ENCODE measurements around the gene NME7. TPM values are rescaled to one million over a fixed set of nuclear protein-coding genes. Genes with fewer than 3 reads are reported as not detected.

Gene NME7
- total RNA-seq, 1 donor, result 4.0 TPM

DNA sequence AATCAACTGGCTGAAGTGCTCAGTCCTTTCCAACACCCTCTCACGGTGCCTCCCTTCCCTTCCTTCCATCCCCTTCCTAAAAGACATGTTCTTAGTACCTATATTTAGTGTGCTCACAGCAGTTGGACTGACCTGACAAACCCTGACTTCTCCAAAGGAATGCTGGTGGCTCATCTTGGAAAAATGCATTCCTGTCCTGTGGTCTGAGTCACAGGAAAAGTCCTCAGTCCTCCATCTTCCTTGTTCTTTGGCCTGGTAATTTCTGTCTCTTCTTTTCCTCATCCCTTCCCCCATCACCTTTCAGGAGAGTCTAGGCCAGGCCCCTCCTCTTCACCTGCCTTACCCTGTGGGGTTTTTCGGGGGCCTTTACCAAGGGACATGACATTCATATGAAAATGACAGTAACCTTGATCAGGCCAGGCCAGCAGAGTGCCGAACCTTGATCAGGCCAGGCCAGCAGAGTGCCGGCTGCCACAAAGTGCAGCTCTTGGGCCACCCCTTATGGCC lies 253.9 kb downstream of the NME7 start:
- H3K9me3 ChIP-seq (ENCODE audit: low read depth, low read length), result no peaks in the 10 kb centered on the region
- H3K4me1 ChIP-seq (ENCODE audit: insufficient read depth, low read length), result peaks cover 54% of the 10 kb centered on the region
- H3K4me3 ChIP-seq (ENCODE audit: low read length), result no peak overlapping the region
- no peaks in the 10 kb centered on the region for H3K27me3 ChIP-seq (ENCODE audit: insufficient read depth, low read length)

GRCh38 chr1:169112241-169112640 lies 255.4 kb downstream of the NME7 start:
- H3K4me3 ChIP-seq (ENCODE audit: low read length), result no peak overlapping the region
- peaks cover 66% of the 10 kb centered on the region for H3K4me1 ChIP-seq (ENCODE audit: insufficient read depth, low read length)
- H3K9me3 ChIP-seq (ENCODE audit: low read depth, low read length), result no peaks in the 10 kb centered on the region
- peaks cover 11% of the 10 kb centered on the region for H3K27me3 ChIP-seq (ENCODE audit: insufficient read depth, low read length)

- Histone ChIP-seq H3K9me3 (ENCODE audit: low read depth, low read length) (no peaks in the 10 kb centered on the region), H3K4me3 (ENCODE audit: low read length) (no peak overlapping the region), H3K27me3 (ENCODE audit: insufficient read depth, low read length) (peaks cover 17% of the 10 kb centered on the region), H3K4me1 (ENCODE audit: insufficient read depth, low read length) (peaks cover 67% of the 10 kb centered on the region)
These were observed 256.1 kb downstream of the NME7 start for GRCh38 chr1:169111472-169111871.

DNA sequence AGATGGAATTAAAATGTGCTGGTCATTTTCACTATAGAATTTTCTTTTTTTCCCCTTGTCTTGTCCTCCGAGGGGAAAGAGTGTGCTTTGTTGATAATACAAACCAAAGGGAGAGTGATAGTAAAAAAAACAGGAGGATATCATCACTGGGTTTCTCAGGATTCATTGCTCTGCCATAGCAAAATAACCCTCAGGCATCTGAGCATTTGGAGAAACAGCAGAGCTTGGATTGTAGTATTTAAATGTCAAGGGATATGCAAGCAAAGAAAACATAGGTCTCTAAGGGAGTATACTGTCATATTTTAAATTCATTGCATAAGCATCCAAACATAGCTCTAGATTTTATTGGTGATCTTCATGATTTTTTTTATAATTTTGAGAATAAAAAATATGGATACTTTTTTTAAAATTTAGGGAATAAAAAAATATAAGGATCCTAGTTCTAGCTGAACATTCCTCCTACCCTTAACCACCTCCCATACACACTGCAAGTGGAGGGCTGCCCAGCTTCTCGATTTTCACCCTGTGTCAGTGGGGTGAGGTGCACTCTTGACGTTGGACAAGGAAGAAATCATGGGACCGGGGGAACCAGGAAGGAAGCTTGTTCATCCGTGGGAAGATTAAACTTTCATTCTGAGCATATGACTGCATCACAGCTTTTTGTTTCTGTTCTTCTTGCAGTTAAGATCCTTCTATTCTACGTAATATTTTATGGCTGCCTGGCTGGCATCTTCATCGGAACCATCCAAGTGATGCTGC lies 256.7 kb downstream of the NME7 start:
- Histone ChIP-seq H3K9me3 (ENCODE audit: low read depth, low read length) (no peaks in the 10 kb centered on the region), H3K4me1 (ENCODE audit: insufficient read depth, low read length) (peaks cover 61% of the 10 kb centered on the region), H3K27me3 (ENCODE audit: insufficient read depth, low read length) (peaks cover 17% of the 10 kb centered on the region), H3K4me3 (ENCODE audit: low read length) (no peak overlapping the region)

DNA sequence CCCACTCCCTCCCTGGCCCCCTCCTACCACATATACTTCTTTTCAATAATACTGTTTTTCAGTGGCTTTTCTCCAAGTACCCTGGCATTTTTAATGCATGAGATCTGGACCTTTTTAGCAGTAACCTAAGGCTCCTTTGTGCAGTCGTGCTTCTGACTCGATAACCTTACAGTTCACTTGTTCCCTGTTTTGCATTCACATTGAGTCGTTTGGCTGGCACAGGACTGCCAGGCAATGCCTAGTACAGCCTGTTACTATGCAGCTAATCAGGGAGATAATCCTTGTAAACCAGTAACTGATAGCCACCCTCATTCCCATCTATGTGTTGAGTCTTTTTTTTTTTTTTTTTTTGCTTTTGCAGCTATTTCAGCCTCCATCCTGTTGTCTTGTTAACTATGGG lies 257.4 kb downstream of the NME7 start:
- Histone ChIP-seq H3K27me3 (ENCODE audit: insufficient read depth, low read length) (peaks cover 19% of the 10 kb centered on the region), H3K4me3 (ENCODE audit: low read length) (no peak overlapping the region), H3K9me3 (ENCODE audit: low read depth, low read length) (no peaks in the 10 kb centered on the region), H3K4me1 (ENCODE audit: insufficient read depth, low read length) (peaks cover 64% of the 10 kb centered on the region)

- peaks cover 25% of the 10 kb centered on the region for H3K27me3 ChIP-seq (ENCODE audit: insufficient read depth, low read length)
- H3K4me3 ChIP-seq (ENCODE audit: low read length), result no peak overlapping the region
- H3K9me3 ChIP-seq (ENCODE audit: low read depth, low read length), result no peaks in the 10 kb centered on the region
- H3K4me1 ChIP-seq (ENCODE audit: insufficient read depth, low read length), result peaks cover 65% of the 10 kb centered on the region
These were observed 257.9 kb downstream of the NME7 start for GRCh38 chr1:169109561-169110134.

GRCh38 chr1:169108863-169109560 lies 258.6 kb downstream of the NME7 start:
- H3K4me3 ChIP-seq (ENCODE audit: low read length), result no peak overlapping the region
- H3K4me1 ChIP-seq (ENCODE audit: insufficient read depth, low read length), result peaks cover 65% of the 10 kb centered on the region
- no peaks in the 10 kb centered on the region for H3K9me3 ChIP-seq (ENCODE audit: low read depth, low read length)
- H3K27me3 ChIP-seq (ENCODE audit: insufficient read depth, low read length), result peaks cover 29% of the 10 kb centered on the region

- H3K4me1 ChIP-seq (ENCODE audit: insufficient read depth, low read length), result peaks cover 65% of the 10 kb centered on the region
- peaks cover 35% of the 10 kb centered on the region for H3K27me3 ChIP-seq (ENCODE audit: insufficient read depth, low read length)
- no peaks in the 10 kb centered on the region for H3K9me3 ChIP-seq (ENCODE audit: low read depth, low read length)
- H3K4me3 ChIP-seq (ENCODE audit: low read length), result no peak overlapping the region
These were observed 259.4 kb downstream of the NME7 start for GRCh38 chr1:169108223-169108622.

GRCh38 chr1:169107603-169108208 lies 259.9 kb downstream of the NME7 start:
- Histone ChIP-seq H3K9me3 (ENCODE audit: low read depth, low read length) (no peaks in the 10 kb centered on the region), H3K4me3 (ENCODE audit: low read length) (peak overlapping the region; percentile 52), H3K4me1 (ENCODE audit: insufficient read depth, low read length) (peaks cover 65% of the 10 kb centered on the region), H3K27me3 (ENCODE audit: insufficient read depth, low read length) (peaks cover 35% of the 10 kb centered on the region)

GRCh38 chr1:169106921-169107602 lies 260.5 kb downstream of the NME7 start:
- H3K4me3 ChIP-seq (ENCODE audit: low read length), result peak overlapping the region; percentile 52
- H3K27me3 ChIP-seq (ENCODE audit: insufficient read depth, low read length), result peaks cover 35% of the 10 kb centered on the region
- peaks cover 60% of the 10 kb centered on the region for H3K4me1 ChIP-seq (ENCODE audit: insufficient read depth, low read length)
- no peaks in the 10 kb centered on the region for H3K9me3 ChIP-seq (ENCODE audit: low read depth, low read length)

DNA sequence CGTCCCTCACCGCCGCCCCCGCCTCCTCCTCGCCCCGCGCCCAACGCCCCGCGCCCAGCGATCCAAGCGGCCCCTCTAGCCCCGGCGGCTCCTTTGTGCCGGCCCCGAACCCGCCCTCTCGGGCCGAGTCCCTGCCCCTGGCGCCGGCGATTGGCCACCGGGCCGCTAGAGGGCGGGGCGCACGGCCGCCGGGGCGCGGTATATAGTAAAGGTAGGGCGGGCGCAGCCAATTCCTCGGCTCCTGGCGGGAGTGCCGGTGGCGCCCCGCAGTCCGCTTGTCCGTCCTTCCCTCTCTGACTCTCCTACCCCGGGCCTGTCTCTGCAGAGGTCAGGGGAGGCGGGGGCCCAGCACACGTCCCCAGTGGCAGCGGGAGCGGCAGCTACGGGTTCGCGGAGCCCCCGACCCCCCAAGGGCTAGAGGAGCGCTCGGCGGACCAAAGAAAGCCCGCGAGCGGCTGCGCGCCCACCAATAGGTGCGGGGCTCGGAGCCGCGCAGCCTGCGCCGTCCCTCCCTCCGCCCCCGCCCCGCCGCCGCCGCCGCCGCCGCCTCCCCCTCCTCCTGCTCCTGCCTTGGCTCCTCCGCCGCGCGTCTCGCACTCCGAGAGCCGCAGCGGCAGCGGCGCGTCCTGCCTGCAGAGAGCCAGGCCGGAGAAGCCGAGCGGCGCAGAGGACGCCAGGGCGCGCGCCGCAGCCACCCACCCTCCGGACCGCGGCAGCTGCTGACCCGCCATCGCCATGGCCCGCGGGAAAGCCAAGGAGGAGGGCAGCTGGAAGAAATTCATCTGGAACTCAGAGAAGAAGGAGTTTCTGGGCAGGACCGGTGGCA lies 261.3 kb downstream of the NME7 start, which contains the start of gene ATP1B1:
TSS of gene ATP1B1 (plus strand) at position 596 of the 826 bp plus-strand sequence. CDS start at position 736, 140 bp downstream.
- H3K4me1 ChIP-seq (ENCODE audit: insufficient read depth, low read length), result peaks cover 52% of the 10 kb centered on the region

GRCh38 chr1:169105434-169106094 lies 262.0 kb downstream of the NME7 start:
- no peaks in the 10 kb centered on the region for H3K9me3 ChIP-seq (ENCODE audit: low read depth, low read length)
- H3K4me1 ChIP-seq (ENCODE audit: insufficient read depth, low read length), result peaks cover 45% of the 10 kb centered on the region
- H3K4me3 ChIP-seq (ENCODE audit: low read length), result peak overlapping the region; percentile 52
- H3K27me3 ChIP-seq (ENCODE audit: insufficient read depth, low read length), result peaks cover 35% of the 10 kb centered on the region

More for the DNA sequence above, 261.3 kb downstream of the NME7 start, which contains the start of gene ATP1B1:
- no peaks in the 10 kb centered on the region for H3K9me3 ChIP-seq (ENCODE audit: low read depth, low read length)
- H3K4me3 ChIP-seq (ENCODE audit: low read length), result peak within 1 kb of the TSS; percentile 52
- peaks cover 35% of the 10 kb centered on the region for H3K27me3 ChIP-seq (ENCODE audit: insufficient read depth, low read length)

DNA sequence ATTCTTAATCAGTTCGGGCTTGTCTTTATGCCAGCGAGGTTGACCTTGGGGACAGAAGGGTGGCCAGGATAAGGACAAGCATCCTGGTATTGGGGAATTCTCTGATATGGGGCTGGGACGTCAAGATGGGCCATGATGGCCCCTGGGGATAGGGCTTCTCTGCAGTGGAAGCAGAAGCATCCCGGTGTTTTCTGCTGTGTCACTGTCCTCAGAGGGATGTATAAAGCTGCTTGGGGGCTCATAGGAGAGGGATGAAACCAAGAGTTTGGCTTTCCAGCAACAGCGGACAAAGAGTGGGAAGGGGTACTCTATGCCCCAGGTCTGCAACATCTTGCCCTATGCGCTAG lies 262.5 kb downstream of the NME7 start:
- Histone ChIP-seq H3K4me3 (ENCODE audit: low read length) (no peak overlapping the region), H3K4me1 (ENCODE audit: insufficient read depth, low read length) (peaks cover 40% of the 10 kb centered on the region), H3K9me3 (ENCODE audit: low read depth, low read length) (no peaks in the 10 kb centered on the region), H3K27me3 (ENCODE audit: insufficient read depth, low read length) (peaks cover 35% of the 10 kb centered on the region)
